DLD1 (cell line): ENCODE results near the gene CHDH.

Experiments
- in situ Hi-C: cut with HindIII; loops from 2 replicates; pipeline ENCODE4 v1.10.0; 2017; ENCODE audit warnings: low sequenced_read_pairs

CHDH gene

GRCh38 chr3:53764026-53764775 is 82.0 kb downstream of the CHDH start:
- in situ Hi-C loops: no loop called here

GRCh38 chr3:53763353-53763752 is 82.9 kb downstream of the CHDH start:
- in situ Hi-C loops: no loop called here
